A549 (cell line): Measurements from ENCODE around the gene HOXD9.

Source experiments
- CHD2 ChIP-seq: fragments of 150-350 bp; IDR thresholded peaks from 2 replicates; pipeline ENCODE4 v1.6.1; 2014; ENCODE audit warnings: low read length; ENCODE audit not compliant: partially characterized antibody
- EP300 ChIP-seq, 2 experiments: fragments of >200 bp; sonication (Bioruptor Twin); formaldehyde crosslinking; IDR thresholded peaks; 2 replicates in 1 of 2; 3 replicates in 1 of 2; pipeline ENCODE4 v1.6.1; 2016 to 2017

DNA sequence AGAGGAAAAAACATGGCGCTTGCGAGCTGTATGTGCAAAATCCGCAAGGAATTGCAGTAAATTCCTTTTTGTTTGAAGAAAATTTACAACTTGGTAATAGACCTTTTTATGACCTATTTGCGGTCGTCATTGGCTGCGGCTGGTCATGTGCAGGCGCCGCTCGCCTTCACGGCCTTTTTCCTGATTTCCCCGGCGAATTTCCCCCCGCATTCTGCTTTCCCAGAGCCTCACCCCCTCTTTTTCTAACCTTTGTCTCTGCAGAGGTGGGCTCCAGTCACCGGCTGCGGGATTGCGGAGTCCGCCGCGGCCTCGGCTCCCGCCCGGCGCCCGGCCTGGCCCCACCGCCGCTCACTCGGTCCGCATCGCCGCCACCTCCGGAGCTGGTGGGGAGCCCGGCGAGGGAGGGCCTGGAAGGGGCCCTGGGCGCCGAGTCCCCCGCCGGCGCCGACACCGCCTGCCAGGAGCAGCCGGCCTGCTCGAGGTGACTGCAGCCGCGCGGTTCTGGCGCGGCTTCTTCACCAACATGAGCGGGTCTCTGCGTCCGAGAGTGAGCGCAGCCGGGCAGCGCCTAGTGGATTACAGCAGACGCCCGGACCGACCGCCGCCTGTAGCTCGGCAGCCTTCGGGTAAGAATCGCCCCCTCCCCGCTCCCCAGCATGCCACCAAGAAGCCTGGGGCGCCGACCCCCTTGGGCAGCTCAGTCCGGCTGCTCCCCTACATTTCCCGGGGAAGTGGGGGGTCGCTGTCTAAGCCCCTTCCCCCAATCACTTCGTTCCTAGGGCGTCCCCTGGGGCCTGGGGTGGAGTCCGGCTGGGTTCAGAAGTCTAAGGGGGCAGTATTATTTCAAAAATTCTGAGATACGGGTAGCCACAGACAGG, 14.1 kb downstream of the HOXD9 start:
- TF ChIP-seq CHD2 (no peak), EP300 (IDR thresholded peaks at IDR 0.05) (no peak)
